Astrocyte of the cerebellum (primary cell): Measurements from ENCODE around the gene LINC01488.

Experiments used
- DNase-seq: peaks from one replicate; pipeline ENCODE4 v3.0.0-alpha.2; 2011; ENCODE audit warnings: low read depth
- H3K4me3 ChIP-seq: 2 replicates; pipeline ENCODE4 v1.5.1; 2011; ENCODE audit warnings: mild to moderate bottlenecking, low read depth, low read length, moderate library complexity
- in situ Hi-C: cut with HindIII; loops from 2 replicates; pipeline ENCODE4 v1.10.0; 2017; ENCODE audit warnings: low sequenced_read_pairs
- TF ChIP-seq, protein P1 (sequence below): IDR thresholded peaks from 2 replicates; pipeline ENCODE4 v1.5.1; 2012; ENCODE audit warnings: low read length, low read depth, moderate library complexity, mild to moderate bottlenecking; ENCODE audit errors: missing control alignments

LINC01488 gene

DNA sequence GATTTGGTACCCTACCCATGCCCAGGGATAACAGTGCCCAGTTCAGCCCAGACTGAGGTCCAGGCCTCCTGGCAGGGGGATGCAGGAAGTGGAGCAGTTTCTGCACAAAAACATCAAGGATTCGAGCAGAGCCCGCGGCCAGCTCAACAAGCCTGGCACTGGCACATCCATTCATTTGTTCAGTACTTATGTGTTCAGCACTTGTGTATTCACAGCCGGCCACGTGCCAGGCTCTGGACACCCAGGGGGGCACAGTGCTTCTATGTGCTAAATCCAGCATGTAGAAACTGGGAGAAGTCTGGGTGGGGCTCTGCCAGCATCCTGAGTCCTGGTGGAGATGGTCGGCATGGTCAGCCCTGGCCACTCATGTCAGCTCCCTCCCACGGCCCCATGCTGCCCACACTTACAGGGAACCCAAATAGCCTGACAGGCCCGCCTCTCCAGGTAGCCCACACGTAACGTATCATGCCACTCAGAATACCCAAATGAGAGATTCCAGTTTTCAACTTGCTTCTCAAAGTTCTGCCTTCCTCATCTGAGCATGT, 28.5 kb downstream of the LINC01488 start:
- DNase-seq: no peak
- in situ Hi-C loops: no loop called here
- TF ChIP-seq, protein P1, sequence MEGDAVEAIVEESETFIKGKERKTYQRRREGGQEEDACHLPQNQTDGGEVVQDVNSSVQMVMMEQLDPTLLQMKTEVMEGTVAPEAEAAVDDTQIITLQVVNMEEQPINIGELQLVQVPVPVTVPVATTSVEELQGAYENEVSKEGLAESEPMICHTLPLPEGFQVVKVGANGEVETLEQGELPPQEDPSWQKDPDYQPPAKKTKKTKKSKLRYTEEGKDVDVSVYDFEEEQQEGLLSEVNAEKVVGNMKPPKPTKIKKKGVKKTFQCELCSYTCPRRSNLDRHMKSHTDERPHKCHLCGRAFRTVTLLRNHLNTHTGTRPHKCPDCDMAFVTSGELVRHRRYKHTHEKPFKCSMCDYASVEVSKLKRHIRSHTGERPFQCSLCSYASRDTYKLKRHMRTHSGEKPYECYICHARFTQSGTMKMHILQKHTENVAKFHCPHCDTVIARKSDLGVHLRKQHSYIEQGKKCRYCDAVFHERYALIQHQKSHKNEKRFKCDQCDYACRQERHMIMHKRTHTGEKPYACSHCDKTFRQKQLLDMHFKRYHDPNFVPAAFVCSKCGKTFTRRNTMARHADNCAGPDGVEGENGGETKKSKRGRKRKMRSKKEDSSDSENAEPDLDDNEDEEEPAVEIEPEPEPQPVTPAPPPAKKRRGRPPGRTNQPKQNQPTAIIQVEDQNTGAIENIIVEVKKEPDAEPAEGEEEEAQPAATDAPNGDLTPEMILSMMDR: no peak
- no peak overlapping the region for H3K4me3 ChIP-seq

DNA sequence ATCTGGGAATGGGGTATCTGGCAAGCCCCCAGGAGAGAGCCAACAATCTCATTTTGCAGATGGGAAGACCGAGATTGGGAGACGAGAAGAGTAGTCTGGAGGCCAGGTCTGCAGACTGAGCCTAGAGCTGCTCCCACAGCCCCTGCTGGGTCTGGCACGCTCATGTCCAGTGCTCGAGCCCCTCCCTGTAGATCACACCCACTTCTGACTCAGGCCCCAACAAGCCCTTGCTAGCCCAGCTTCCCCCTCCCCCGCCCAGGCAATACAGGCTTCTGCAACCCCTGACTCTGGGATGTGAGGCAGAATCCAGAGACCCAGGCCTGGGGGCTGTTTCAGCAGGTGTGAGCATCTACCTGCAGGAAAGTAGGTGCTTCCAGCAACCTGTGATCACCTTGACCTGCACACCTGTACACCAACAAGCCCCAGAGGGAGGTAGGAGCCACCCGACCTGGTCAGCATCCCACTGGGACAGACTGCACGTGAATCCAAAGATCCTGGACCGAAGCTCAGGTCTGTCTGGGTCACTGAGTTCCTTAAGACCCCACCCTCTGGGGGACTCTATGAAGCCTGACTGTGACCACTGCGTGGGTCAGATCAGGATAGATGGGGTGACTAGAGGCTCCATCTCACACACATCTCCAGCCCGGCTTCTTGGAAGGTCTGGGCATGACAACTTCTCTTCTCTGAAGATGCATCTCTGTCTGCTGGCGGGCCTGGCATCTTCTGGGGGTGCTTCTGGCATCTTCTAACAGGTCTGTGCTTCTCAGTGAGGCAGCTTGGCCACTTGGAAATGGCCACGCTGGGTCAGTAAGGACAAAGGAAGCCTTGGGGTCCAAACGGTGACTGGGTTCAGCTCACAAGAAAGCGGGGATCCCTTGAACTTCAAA, 29.3 kb downstream of the LINC01488 start:
- H3K4me3 ChIP-seq: no peak overlapping the region
- peak; percentile 19 for DNase-seq
- TF ChIP-seq, protein P1: no peak
- in situ Hi-C loops: no loop called here

DNA sequence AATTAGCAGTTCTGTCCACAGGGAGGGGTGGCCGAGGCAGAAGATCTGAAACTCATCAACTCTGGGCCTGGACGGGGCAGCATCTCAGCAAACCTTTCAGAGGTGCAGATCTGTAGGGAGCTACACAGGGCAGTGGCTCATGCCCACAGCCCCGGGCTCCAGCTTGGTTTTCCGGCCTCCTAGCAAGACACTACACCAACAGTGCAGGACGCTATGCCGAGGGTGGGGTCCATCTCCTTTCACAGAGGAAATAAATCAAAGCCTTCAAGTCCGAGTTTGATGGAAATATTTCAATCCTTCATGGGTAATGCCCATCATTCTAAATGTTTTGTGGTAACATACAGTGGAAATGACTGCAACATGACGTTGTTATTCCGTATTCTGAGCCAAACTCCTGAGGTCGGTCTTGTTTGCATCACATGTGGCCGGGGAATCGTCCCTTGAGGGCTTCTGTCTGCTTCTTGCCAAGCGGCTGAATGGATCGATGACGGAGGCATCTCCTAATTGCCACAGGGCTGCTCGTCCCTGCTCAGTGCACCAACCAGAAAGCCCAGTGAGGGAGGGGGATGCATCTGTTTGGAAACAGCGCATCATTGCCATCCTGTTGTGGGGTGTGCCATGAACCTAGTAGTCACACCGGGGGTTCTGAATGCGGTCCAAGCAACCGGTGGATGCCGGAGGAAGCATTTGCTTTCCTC, 30.0 kb downstream of the LINC01488 start:
- TF ChIP-seq, protein P1: no peak
- in situ Hi-C loops: no loop called here
- H3K4me3 ChIP-seq: no peak overlapping the region
- peak; percentile 44 for DNase-seq

GRCh38 chr11:69512136-69512535, 30.7 kb downstream of the LINC01488 start:
- TF ChIP-seq, protein P1: no peak
- in situ Hi-C loops: no loop called here
- DNase-seq: no peak
- H3K4me3 ChIP-seq: no peak overlapping the region

GRCh38 chr11:69512790-69513189, 31.3 kb downstream of the LINC01488 start:
- in situ Hi-C loops: no loop called here
- DNase-seq: no peak

DNA sequence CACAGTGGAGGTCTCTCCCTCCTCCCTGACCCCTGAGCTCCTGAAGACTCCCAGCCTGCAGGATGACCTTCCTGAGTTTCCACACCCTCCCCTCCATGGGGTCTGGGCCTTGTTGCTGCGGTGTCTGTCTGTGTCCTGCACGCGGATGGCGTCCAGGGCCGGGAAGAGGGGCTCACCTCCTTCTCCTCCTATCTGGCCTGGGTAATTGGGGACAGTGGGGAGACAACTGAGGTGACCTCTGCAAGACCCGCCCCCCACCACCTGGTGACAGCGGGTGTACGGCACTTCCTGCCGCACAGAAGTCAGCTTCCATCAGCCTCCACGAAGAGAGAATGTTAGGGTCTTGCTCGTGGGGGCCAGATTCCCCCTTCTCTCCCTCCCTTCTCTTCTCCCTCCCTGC, 31.7 kb downstream of the LINC01488 start:
- in situ Hi-C loops: no loop called here
- DNase-seq: no peak
- H3K4me3 ChIP-seq: no peak overlapping the region
- TF ChIP-seq, protein P1: no peak

More at GRCh38 chr11:69512790-69513189, 31.3 kb downstream of the LINC01488 start:
- TF ChIP-seq, protein P1: no peak
- H3K4me3 ChIP-seq: no peak overlapping the region
